Inflammatory macrophage (primary cell): ENCODE results near the gene SHC3.

Experiments
- DNase-seq, 2 donors: peaks; one replicate each; pipeline ENCODE4 v3.0.0-alpha.2; 2020 to 2022

The SHC3 gene

GRCh38 chr9:89000371-89000781 lies 178.2 kb downstream of the SHC3 start:
- no peak for DNase-seq

DNA sequence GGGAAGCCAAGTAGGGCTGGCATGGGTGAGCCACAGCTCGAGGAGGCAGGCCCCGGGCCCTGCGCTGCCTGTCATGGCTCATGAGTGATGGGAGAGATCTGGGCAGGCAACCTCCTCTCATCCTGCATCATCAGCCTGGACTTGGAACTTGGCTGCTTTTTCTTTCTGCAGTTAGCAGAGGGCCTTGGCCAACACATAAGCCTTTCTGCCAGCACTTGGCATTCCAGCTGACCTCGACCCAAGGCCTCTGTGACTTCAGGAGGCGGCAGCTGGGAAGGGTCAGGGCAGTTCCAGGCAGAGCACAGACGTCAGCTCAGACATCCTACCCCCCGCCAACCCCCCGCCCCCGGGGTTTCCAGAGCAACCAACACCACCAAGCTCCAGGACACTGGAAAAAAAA lies 179.7 kb downstream of the SHC3 start:
- no peak for DNase-seq

GRCh38 chr9:88998503-88998902 lies 180.1 kb downstream of the SHC3 start:
- DNase-seq, result no peak

DNA sequence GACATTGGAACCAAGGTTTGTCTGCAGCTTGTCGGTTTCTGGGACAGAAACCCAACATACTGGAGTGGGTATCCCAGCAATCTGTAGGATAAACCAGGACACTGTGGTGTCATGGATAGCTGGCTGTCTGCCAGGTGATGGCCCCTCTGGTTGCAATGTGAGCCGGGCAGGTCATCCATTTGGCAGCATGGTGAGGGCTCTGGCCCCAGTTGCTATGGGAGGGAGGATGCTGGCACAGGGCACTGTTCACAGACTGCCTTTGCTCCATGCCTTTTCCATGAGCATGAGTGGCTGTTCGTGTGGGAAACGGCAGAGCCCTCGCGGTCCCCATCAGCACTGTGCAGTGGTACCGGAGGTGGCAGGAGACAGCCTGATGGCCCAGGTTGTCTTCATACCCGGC lies 181.0 kb downstream of the SHC3 start:
- no peak for DNase-seq

DNA sequence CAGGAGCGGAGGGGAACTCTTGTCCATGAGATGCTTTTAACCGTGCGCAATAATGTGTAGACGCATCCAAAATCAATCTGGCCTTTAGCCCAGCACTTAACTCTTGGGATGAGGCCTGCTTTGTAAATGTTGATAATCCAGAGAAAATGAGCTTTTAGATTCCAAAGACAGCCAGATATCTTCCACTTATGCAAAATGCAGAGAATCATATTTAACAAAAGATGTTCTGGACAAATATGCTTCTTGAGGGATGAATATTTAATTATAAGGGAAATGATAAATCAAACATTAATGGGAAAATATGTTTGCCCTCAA lies 181.7 kb downstream of the SHC3 start:
- no peak for DNase-seq

DNA sequence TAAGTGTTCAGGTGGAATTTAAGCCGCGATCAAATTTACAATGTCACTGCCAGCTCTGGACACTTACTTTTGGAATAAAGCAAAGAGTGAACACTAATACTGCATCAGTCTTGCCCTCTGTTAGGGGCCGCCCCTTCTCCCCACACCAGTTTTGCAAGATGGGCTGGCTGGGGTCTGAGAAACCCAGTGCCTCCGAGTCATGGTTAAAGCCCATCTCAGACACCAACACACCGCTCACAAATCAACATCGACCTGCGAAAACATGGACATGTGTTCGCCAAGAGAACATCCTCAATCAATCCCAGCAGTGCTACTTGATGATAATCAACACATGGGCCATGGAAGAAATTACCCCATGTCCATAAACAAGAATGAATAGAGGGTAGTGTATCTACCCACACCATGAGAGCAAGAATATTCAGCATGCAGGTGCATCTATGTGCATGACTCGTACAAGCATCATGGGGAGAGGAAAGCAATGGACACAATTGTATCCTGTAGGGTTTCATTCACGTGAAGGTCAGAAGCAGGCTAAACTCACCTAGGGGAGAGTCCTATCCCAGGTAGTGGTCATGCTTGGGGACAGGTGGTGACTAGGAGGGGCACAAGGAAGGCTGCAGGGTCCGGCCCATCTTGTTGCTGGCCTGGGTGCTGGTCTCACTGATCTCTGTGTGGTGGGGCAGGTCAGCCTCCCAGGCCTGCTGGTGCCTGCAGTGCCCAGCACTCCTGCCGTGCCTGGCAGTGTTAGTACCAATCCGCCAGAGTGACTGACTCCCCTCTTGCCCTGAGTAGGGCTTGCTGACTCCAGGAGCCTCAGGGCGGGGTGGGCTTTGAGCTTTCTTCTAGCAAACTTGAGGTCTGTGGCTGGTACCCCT lies 182.3 kb downstream of the SHC3 start:
- DNase-seq, result no peak

DNA sequence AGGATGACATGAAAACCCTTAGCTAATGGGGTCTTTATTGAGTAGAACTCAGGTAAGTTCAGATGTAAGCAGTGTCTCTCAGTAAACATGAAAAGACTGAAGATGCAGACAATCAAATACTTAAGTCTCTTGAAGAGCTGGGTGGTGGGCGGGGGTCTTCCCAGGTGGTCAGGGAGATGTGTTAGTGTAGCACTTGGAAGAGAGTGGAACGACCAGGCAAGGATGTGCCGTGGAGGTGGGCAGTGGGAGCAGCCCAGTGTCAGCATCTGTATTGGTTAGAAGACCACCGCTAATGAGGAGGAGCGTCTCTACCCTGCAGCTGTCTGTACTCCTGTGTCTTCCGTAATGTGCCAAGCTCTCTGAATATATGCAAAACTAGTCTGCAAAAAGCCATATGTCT lies 183.0 kb downstream of the SHC3 start:
- no peak for DNase-seq

- no peak for DNase-seq
Observed at GRCh38 chr9:88995200-88995577, 183.4 kb downstream of the SHC3 start.

DNA sequence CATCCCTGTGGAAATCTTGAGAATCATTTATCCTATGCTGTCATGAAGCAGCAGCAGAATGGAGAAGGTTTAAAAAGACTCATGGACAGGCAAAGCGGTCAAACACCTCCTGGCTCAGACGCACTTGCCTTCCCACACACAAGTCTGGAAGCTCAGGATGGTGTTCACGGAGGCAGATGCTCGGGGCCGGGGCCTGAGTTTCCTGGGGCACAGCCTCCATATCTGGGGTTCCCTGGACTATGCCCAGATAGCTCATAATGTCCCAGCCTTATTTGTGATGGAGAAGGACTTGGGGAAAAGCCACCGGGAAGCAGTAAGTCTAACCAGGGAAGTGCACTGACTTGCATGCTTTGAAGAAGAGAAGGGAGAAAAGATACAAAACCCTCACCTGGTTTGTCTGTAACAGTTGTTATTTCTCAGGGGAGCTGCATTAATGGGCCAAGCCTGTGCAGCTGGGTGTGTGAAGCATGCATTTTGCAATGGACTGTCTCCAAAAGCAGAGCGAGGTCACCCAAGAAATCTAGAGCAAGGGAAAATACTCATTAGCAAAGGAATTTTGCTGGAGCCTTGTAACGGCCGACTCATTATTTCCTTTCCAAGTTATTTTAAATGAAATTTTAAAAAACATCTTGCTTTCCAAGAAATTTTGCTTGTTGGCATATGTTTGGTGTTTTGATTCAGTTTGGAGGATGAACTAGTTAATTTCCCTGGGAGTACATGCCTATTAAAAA lies 184.0 kb downstream of the SHC3 start:
- DNase-seq, result no peak

GRCh38 chr9:88993871-88994460 lies 184.7 kb downstream of the SHC3 start:
- no peak for DNase-seq

- no peak for DNase-seq
Observed at GRCh38 chr9:88993327-88993726, 185.3 kb downstream of the SHC3 start.

GRCh38 chr9:88992556-88992955 lies 186.1 kb downstream of the SHC3 start:
- DNase-seq, result no peak

- DNase-seq, result no peak
Observed at GRCh38 chr9:88991066-88992034, 187.3 kb downstream of the SHC3 start, which contains the start of gene S1PR3. Gene S1PR3, plus strand, starts transcription at chr9:88991468. Its CDS starts 9,733 bp downstream, at chr9:89001201.

DNA sequence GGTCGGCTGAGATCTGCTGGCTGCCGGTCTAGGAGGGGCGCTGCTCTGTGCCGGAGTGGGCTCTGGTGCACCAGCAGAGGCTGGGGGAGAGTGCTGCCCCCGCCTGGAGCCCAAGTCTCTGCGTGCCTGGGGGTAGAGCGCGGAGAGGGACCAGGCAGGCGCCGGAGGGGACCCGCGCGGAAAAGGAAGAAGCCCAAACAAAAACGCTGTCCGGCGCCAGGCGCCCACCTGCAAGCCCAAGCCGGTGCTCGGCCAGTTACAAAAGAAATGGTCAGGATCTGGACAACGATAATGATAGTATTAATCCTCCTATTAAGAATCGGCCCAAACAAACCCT lies 187.9 kb downstream of the SHC3 start:
- DNase-seq, result no peak

GRCh38 chr9:88990041-88990728 lies 188.4 kb downstream of the SHC3 start:
- DNase-seq, result no peak

GRCh38 chr9:88988796-88989641 lies 189.6 kb downstream of the SHC3 start:
- DNase-seq, result peak; percentile 62 to 87

DNA sequence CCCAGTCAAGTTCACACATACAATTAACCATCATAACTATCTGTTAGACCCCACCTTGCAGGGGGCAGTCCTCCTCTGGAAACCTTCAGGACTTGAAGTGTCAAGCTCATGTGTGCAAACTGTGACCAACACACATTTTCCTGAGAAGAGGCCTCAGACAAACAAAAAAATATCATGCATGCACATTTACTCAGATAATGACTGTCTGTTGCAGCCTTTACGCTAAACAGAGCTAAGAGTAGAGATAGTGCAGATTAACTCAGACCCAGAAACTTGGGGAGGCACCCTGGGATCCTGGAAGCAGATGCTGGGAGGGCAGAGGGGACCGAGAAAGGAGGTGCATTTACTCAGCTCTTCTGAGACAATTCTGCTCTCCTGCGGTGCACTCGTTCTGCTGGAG lies 191.0 kb downstream of the SHC3 start:
- no peak for DNase-seq

DNA sequence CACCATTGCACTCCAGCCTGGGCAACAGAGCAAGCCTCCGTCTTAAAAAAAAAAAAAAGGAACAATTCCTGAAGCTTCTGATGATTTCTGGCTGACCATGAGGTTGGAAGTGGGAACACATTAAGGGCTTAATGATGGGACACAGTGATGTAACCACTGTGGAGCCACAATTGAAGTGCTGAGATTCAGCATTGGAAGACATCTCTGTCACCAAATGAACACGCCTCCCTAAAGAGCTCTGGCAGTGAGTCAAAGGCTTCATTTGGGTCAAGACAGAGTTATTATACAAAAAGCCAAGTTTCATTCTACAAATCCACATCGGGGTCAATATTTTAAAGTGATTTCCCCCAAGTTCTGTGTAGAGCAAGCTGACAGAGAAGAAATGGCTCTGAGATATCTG lies 191.8 kb downstream of the SHC3 start:
- DNase-seq, result no peak

- no peak for DNase-seq
Observed at GRCh38 chr9:88985616-88986015, 193.0 kb downstream of the SHC3 start.

- no peak for DNase-seq
Observed at GRCh38 chr9:88984543-88984883, 194.1 kb downstream of the SHC3 start.

GRCh38 chr9:88983865-88984542 lies 194.6 kb downstream of the SHC3 start:
- no peak for DNase-seq
